Skeletal muscle tissue (tissue), 4 donors: Measurements from ENCODE around the gene SPIRE1. TPM values are rescaled to one million over a fixed set of nuclear protein-coding genes. Genes with fewer than 3 reads are reported as not detected.

Experiments
- H3K27ac ChIP-seq: one replicate; pipeline ENCODE4 v1.7.0; 2013; ENCODE audit warnings: mild to moderate bottlenecking, low read depth, low read length, inconsistent platforms
- H3K27me3 ChIP-seq, 3 donors: one replicate each; pipeline ENCODE4 v1.7.0; 2013; ENCODE audit warnings: low read length in 3 of 3; ENCODE audit not compliant: control insufficient read depth in 3 of 3, insufficient read depth in 3 of 3
- H3K36me3 ChIP-seq, 3 donors: one replicate each; pipeline ENCODE4 v1.7.0; 2013; ENCODE audit warnings: low read length in 3 of 3; ENCODE audit not compliant: control insufficient read depth in 3 of 3, insufficient read depth in 3 of 3
- H3K4me1 ChIP-seq, 3 donors: one replicate each; pipeline ENCODE4 v1.7.0; 2013; ENCODE audit warnings: low read length in 3 of 3, mild to moderate bottlenecking in 3 of 3; ENCODE audit not compliant: control insufficient read depth in 3 of 3, insufficient read depth in 3 of 3
- H3K4me3 ChIP-seq, 3 donors: one replicate each; pipeline ENCODE4 v1.7.0; 2013; ENCODE audit warnings: low read length in 3 of 3
- H3K9ac ChIP-seq, 3 donors: one replicate each; pipeline ENCODE4 v1.7.0; 2013; ENCODE audit warnings: low read length in 3 of 3, mild to moderate bottlenecking in 3 of 3, moderate library complexity in 2 of 3, low read depth in 1 of 3
- H3K9me3 ChIP-seq, 3 donors: one replicate each; pipeline ENCODE4 v1.7.0; 2013; ENCODE audit warnings: low read length in 3 of 3; ENCODE audit not compliant: control insufficient read depth in 3 of 3
- total RNA-seq: library from RNA; depleted of rRNA; stranded (reverse); fragments of >200 nt; gene quantifications from one replicate; pipeline ENCODE4 v1.2.3, GENCODE V29; 2014
- donor health status: Osteomylitis.

SPIRE1 gene
- total RNA-seq, 1 donor from 2014 or later, result 15.1 TPM

- H3K36me3 ChIP-seq, result peaks cover 14 to 26% (median 17%) of the 10 kb centered on the region in 3 donors
- H3K9ac ChIP-seq, result no peak overlapping the region
- no peak overlapping the region for H3K4me3 ChIP-seq
- no peaks in the 10 kb centered on the region for H3K27me3 ChIP-seq
- H3K9me3 ChIP-seq, result no peaks in the 10 kb centered on the region
- H3K27ac ChIP-seq, result no peak overlapping the region
- H3K4me1 ChIP-seq, result no peaks in the 10 kb centered on the region
Observed at GRCh38 chr18:12461326-12461725, 196.6 kb downstream of the SPIRE1 start.

GRCh38 chr18:12460874-12461273 is 197.0 kb downstream of the SPIRE1 start:
- H3K27ac ChIP-seq, result no peak overlapping the region
- no peaks in the 10 kb centered on the region for H3K27me3 ChIP-seq
- no peak overlapping the region for H3K4me3 ChIP-seq
- no peaks in the 10 kb centered on the region for H3K9me3 ChIP-seq
- H3K4me1 ChIP-seq, result no peaks in the 10 kb centered on the region
- H3K9ac ChIP-seq, result no peak overlapping the region
- H3K36me3 ChIP-seq, result peaks cover 14 to 27% (median 17%) of the 10 kb centered on the region in 3 donors

- Histone ChIP-seq H3K4me1 (no peaks in the 10 kb centered on the region), H3K27ac (no peak overlapping the region), H3K4me3 (no peak overlapping the region), H3K36me3 (peaks cover 11 to 27% (median 14%) of the 10 kb centered on the region in 3 donors), H3K9me3 (no peaks in the 10 kb centered on the region), H3K9ac (no peak overlapping the region), H3K27me3 (no peaks in the 10 kb centered on the region)
Observed at GRCh38 chr18:12458771-12459170, 199.1 kb downstream of the SPIRE1 start.

GRCh38 chr18:12456441-12456840 is 201.5 kb downstream of the SPIRE1 start:
- no peaks in the 10 kb centered on the region for H3K27me3 ChIP-seq
- H3K4me1 ChIP-seq, result no peaks in the 10 kb centered on the region
- H3K27ac ChIP-seq, result no peak overlapping the region
- peaks cover 12 to 29% (median 15%) of the 10 kb centered on the region in 3 donors for H3K36me3 ChIP-seq
- no peak overlapping the region for H3K9ac ChIP-seq
- H3K4me3 ChIP-seq, result no peak overlapping the region
- H3K9me3 ChIP-seq, result no peaks in the 10 kb centered on the region

GRCh38 chr18:12455496-12455895 is 202.4 kb downstream of the SPIRE1 start:
- H3K4me1 ChIP-seq, result no peaks in the 10 kb centered on the region
- no peaks in the 10 kb centered on the region for H3K9me3 ChIP-seq
- H3K27me3 ChIP-seq, result no peaks in the 10 kb centered on the region
- H3K9ac ChIP-seq, result no peak overlapping the region
- H3K4me3 ChIP-seq, result no peak overlapping the region
- peaks cover 9 to 33% (median 13%) of the 10 kb centered on the region in 3 donors for H3K36me3 ChIP-seq
- H3K27ac ChIP-seq, result no peak overlapping the region

GRCh38 chr18:12452784-12453183 is 205.1 kb downstream of the SPIRE1 start:
- Histone ChIP-seq H3K9ac (no peak overlapping the region), H3K27me3 (no peaks in the 10 kb centered on the region), H3K27ac (no peak overlapping the region), H3K9me3 (no peaks in the 10 kb centered on the region), H3K4me3 (no peak overlapping the region), H3K4me1 (no peaks in the 10 kb centered on the region), H3K36me3 (peaks cover 17 to 34% (median 17%) of the 10 kb centered on the region in 3 donors)

- H3K9me3 ChIP-seq, result no peaks in the 10 kb centered on the region
- peaks cover 17 to 32% (median 17%) of the 10 kb centered on the region in 3 donors for H3K36me3 ChIP-seq
- H3K27me3 ChIP-seq, result no peaks in the 10 kb centered on the region
- H3K9ac ChIP-seq, result no peak overlapping the region
- no peak overlapping the region for H3K27ac ChIP-seq
- no peaks in the 10 kb centered on the region for H3K4me1 ChIP-seq
- no peak overlapping the region for H3K4me3 ChIP-seq
Observed at GRCh38 chr18:12451428-12451827, 206.5 kb downstream of the SPIRE1 start.

- H3K27ac ChIP-seq, result no peak overlapping the region
- H3K9ac ChIP-seq, result no peak overlapping the region
- H3K4me3 ChIP-seq, result no peak overlapping the region
- no peaks in the 10 kb centered on the region for H3K27me3 ChIP-seq
- peaks cover 0 to 1% (median 0%) of the 10 kb centered on the region in 3 donors for H3K9me3 ChIP-seq
- no peaks in the 10 kb centered on the region for H3K4me1 ChIP-seq
- H3K36me3 ChIP-seq, result peaks cover 18 to 27% (median 22%) of the 10 kb centered on the region in 3 donors
Observed at GRCh38 chr18:12449051-12449785, 208.7 kb downstream of the SPIRE1 start.

GRCh38 chr18:12445554-12445953 is 212.4 kb downstream of the SPIRE1 start:
- Histone ChIP-seq H3K27me3 (no peaks in the 10 kb centered on the region), H3K4me1 (no peaks in the 10 kb centered on the region), H3K27ac (no peak overlapping the region), H3K9ac (no peak overlapping the region), H3K4me3 (no peak overlapping the region), H3K36me3 (peaks cover 14 to 17% (median 14%) of the 10 kb centered on the region in 3 donors), H3K9me3 (peaks cover 0 to 7% (median 5%) of the 10 kb centered on the region in 3 donors)

GRCh38 chr18:12443551-12443950 is 214.4 kb downstream of the SPIRE1 start:
- no peak overlapping the region for H3K9ac ChIP-seq
- H3K4me3 ChIP-seq, result no peak overlapping the region
- H3K27me3 ChIP-seq, result no peaks in the 10 kb centered on the region
- H3K36me3 ChIP-seq, result peaks cover 3 to 7% (median 5%) of the 10 kb centered on the region in 3 donors
- H3K4me1 ChIP-seq, result no peaks in the 10 kb centered on the region
- H3K9me3 ChIP-seq, result peaks cover 0 to 7% (median 5%) of the 10 kb centered on the region in 3 donors
- no peak overlapping the region for H3K27ac ChIP-seq
